T-cell (primary cell): ENCODE data around the gene ETFBKMT. TPM values are rescaled to one million over a fixed set of nuclear protein-coding genes. Genes with fewer than 3 reads are reported as not detected.
"Not testable (repeated sequence)": the region's sequence is repeated elsewhere in the genome, so short reads cannot be mapped to it uniquely, and the experiment has no call there.

Experiments
- ATAC-seq, 4 experiments: fragments of 200-7000 bp in 3 of 4; fragments of 150-1000 bp in 1 of 4; cut with Tn5 transposase; replicated peaks in 1 of 4; 1 replicate in 3 of 4; 2 replicates in 1 of 4; pipeline ENCODE4 v1.10.0; 2021; ENCODE audit warnings: moderate library complexity in 3 of 4, mild to moderate bottlenecking in 2 of 4, moderate number of reproducible peaks in 1 of 4
- CTCF ChIA-PET, 2 donors: fragments of 300-600 bp; sonication (Branson Sonifier 250); formaldehyde crosslinking; loops; one replicate each; lab custom pipeline; 2022; ENCODE audit warnings: antibody characterized with exemption in 2 of 2; lab: Charles Lee
- POLR2A ChIA-PET, 2 donors: fragments of 300-600 bp; sonication (Branson Sonifier 250); formaldehyde crosslinking; loops; one replicate each; lab custom pipeline; 2022; ENCODE audit warnings: antibody characterized with exemption in 2 of 2; lab: Charles Lee
- DNase-seq, 35 experiments: peaks; one replicate each; pipeline versions ENCODE4 v3.0.0 to v3.0.0-alpha.2; 2013 to 2023
- H3K27ac ChIP-seq: one replicate; pipeline ENCODE4 v1.5.1; 2013; ENCODE audit warnings: low read length
- H3K27me3 ChIP-seq, 2 experiments: replicated peaks in 1 of 2; 1 replicate in 1 of 2; 2 replicates in 1 of 2; pipeline versions ENCODE4 v1.6.1 to v1.7.0; 2013; ENCODE audit warnings: low read length in 1 of 2, mixed read lengths in 1 of 2; ENCODE audit not compliant: control insufficient read depth in 2 of 2, insufficient read depth in 2 of 2; ENCODE audit errors: extremely low read depth in 1 of 2
- H3K36me3 ChIP-seq, 2 donors: 1 replicate in 1 of 2; 2 replicates in 1 of 2; pipeline versions ENCODE4 v1.6.1 to v1.7.0; 2013; ENCODE audit warnings: low read length in 1 of 2; ENCODE audit not compliant: control insufficient read depth in 2 of 2, insufficient read depth in 1 of 2; ENCODE audit errors: extremely low read depth in 1 of 2
- H3K4me1 ChIP-seq, 2 experiments: 1 replicate in 1 of 2; 2 replicates in 1 of 2; pipeline versions ENCODE4 v1.6.1 to v1.7.0; 2013; ENCODE audit warnings: low read length in 2 of 2, mixed read lengths in 1 of 2; ENCODE audit not compliant: insufficient read depth in 2 of 2, control insufficient read depth in 1 of 2; ENCODE audit errors: extremely low read depth in 1 of 2
- H3K4me3 ChIP-seq, 2 donors: 1 replicate in 1 of 2; 2 replicates in 1 of 2; pipeline versions ENCODE4 v1.5.1 to v1.7.0; 2013; ENCODE audit warnings: mild to moderate bottlenecking in 2 of 2, low read length in 1 of 2, moderate library complexity in 1 of 2; ENCODE audit not compliant: control insufficient read depth in 1 of 2; ENCODE audit errors: extremely low read depth in 1 of 2
- H3K9me3 ChIP-seq: 2 replicates; pipeline ENCODE4 v1.7.0; 2013
- H3K27ac Mint-ChIP-seq, 2 donors: one replicate each; pipeline ENCODE4 v1.8.0; 2020 to 2021; ENCODE audit warnings: mild to moderate bottlenecking in 2 of 2, mixed read lengths in 2 of 2
- H3K27me3 Mint-ChIP-seq, 2 donors: one replicate each; pipeline ENCODE4 v1.8.0; 2021 to 2022; ENCODE audit warnings: mixed read lengths in 2 of 2
- H3K36me3 Mint-ChIP-seq: one replicate; pipeline ENCODE4 v1.8.0; 2021; ENCODE audit warnings: mixed read lengths
- H3K4me1 Mint-ChIP-seq, 3 donors: one replicate each; pipeline ENCODE4 v1.8.0; 2020 to 2022; ENCODE audit warnings: mixed read lengths in 3 of 3, mild to moderate bottlenecking in 1 of 3
- H3K4me3 Mint-ChIP-seq, 3 donors: one replicate each; pipeline ENCODE4 v1.8.0; 2020 to 2022; ENCODE audit warnings: mild to moderate bottlenecking in 3 of 3, mixed read lengths in 3 of 3, moderate library complexity in 3 of 3
- H3K9me3 Mint-ChIP-seq, 3 donors: one replicate each; pipeline ENCODE4 v1.8.0; 2020 to 2022; ENCODE audit warnings: mixed read lengths in 3 of 3
- WGBS: methylation state at CpG from one replicate; pipeline ENCODE4 v1.1.5; 2013; ENCODE audit warnings: missing lambda C conversion rate; ENCODE audit not compliant: insufficient coverage; 5-methylcytosine and 5-hydroxymethylcytosine counted together
- total RNA-seq, 35 experiments: library from RNA in 6 of 35; stranded (reverse) in 6 of 35; fragments of 120-200 nt in 1 of 35; gene quantifications; one replicate each; pipeline versions ENCODE4 v1.2.1 to v1.2.4 and lab custom pipeline; 2013 to 2026

ETFBKMT gene
- total RNA-seq, 5 donors from 2014 or later (not counting 1 experiment from before 2014, with no cell fraction given): 0.48 to 2.1 (median 1.6) TPM

- CTCF ChIA-PET, H3K27ac ChIP-seq, H3K36me3 ChIP-seq, H3K4me3 ChIP-seq, DNase-seq, H3K9me3 ChIP-seq, H3K27ac Mint-ChIP-seq, ATAC-seq, H3K27me3 Mint-ChIP-seq, H3K4me3 Mint-ChIP-seq, H3K27me3 ChIP-seq, H3K4me1 ChIP-seq: not testable (repeated sequence)
- H3K4me1 Mint-ChIP-seq: peaks cover 24 to 32% (median 26%) of the 10 kb centered on the region in 3 donors
- H3K36me3 Mint-ChIP-seq: peaks cover 36% of the 10 kb centered on the region
- POLR2A ChIA-PET: interaction anchor here in 1 of 2 donors (0.6 kb wide), 1 partner anchor 32 kb away, joined by 3 read pairs; no protein-coding TSS in a partner anchor
- 90% methylated on average over 2 of the region's 7 CpGs for WGBS
- H3K9me3 Mint-ChIP-seq: peaks cover 8 to 26% (median 17%) of the 10 kb centered on the region in 3 donors
Observed at GRCh38 chr12:31708118-31708517, 48.6 kb downstream of the ETFBKMT start.

- H3K27ac Mint-ChIP-seq: peak overlapping the region; percentile 16 to 53
Observed at GRCh38 chr12:31710021-31710818, 50.7 kb downstream of the ETFBKMT start.

GRCh38 chr12:31712877-31713276, 53.4 kb downstream of the ETFBKMT start:
- H3K4me1 Mint-ChIP-seq: peaks cover 6 to 14% (median 11%) of the 10 kb centered on the region in 3 donors
- no peak overlapping the region for H3K27ac Mint-ChIP-seq
- H3K27me3 Mint-ChIP-seq: no peaks in the 10 kb centered on the region
- ChIA-PET CTCF (no interaction called here), POLR2A (no interaction called here)
- WGBS: 100% methylated on average over 3 of the region's 5 CpGs
- peaks cover 44% of the 10 kb centered on the region for H3K36me3 Mint-ChIP-seq
- peaks cover 4 to 30% (median 12%) of the 10 kb centered on the region in 3 donors for H3K9me3 Mint-ChIP-seq
- no peak for ATAC-seq
- H3K4me1 ChIP-seq: no peaks in the 10 kb centered on the region
- H3K9me3 ChIP-seq: no peaks in the 10 kb centered on the region
- H3K4me3 Mint-ChIP-seq: no peak overlapping the region
- H3K4me3 ChIP-seq: no peak overlapping the region
- no peaks in the 10 kb centered on the region for H3K36me3 ChIP-seq
- no peaks in the 10 kb centered on the region for H3K27me3 ChIP-seq
- H3K27ac ChIP-seq: no peak overlapping the region
- DNase-seq: no peak

More at GRCh38 chr12:31710021-31710818, 50.7 kb downstream of the ETFBKMT start:
- ChIA-PET CTCF (interaction anchor here (0.6 kb wide), 2 partner anchors 343 to 472 kb away, joined by 4 to 5 read pairs; no protein-coding TSS in a partner anchor), POLR2A (no interaction called here)
- DNase-seq (no peak), ATAC-seq (no peak)
- Histone ChIP-seq H3K9me3 (no peaks in the 10 kb centered on the region), H3K4me1 (peaks cover 0 to 2% of the 10 kb centered on the region in 2 experiments), H3K36me3 (peaks cover 0 to 4% of the 10 kb centered on the region in 2 donors), H3K4me3 (no peak overlapping the region), H3K27me3 (no peaks in the 10 kb centered on the region), H3K27ac (no peak overlapping the region)
- Mint-ChIP-seq H3K27me3 (no peaks in the 10 kb centered on the region), H3K4me3 (no peak overlapping the region), H3K4me1 (peaks cover 15 to 17% (median 17%) of the 10 kb centered on the region in 3 donors), H3K9me3 (peaks cover 8 to 27% (median 17%) of the 10 kb centered on the region in 3 donors), H3K36me3 (peaks cover 45% of the 10 kb centered on the region)
- no CpG with 5 or more reads among the region's 3 CpGs for WGBS

- Histone ChIP-seq H3K27ac (no peak overlapping the region), H3K4me1 (peaks cover 0 to 6% of the 10 kb centered on the region in 2 experiments), H3K4me3 (no peak overlapping the region), H3K9me3 (no peaks in the 10 kb centered on the region), H3K36me3 (peaks cover 0 to 5% of the 10 kb centered on the region in 2 donors), H3K27me3 (no peaks in the 10 kb centered on the region)
- H3K27ac Mint-ChIP-seq: peak overlapping the region; percentile 3 to 25
- H3K36me3 Mint-ChIP-seq: peaks cover 48% of the 10 kb centered on the region
- H3K27me3 Mint-ChIP-seq: no peaks in the 10 kb centered on the region
- ATAC-seq (no peak), DNase-seq (no peak)
- WGBS: 100% methylated on average over 2 of the region's 3 CpGs
- H3K9me3 Mint-ChIP-seq: peaks cover 0 to 24% (median 9%) of the 10 kb centered on the region in 3 donors
- CTCF ChIA-PET: interaction anchor here (0.5 to 1.1 kb wide), 3 partner anchors 57 to 395 kb away, joined by 3 to 6 read pairs (median 3); no protein-coding TSS in a partner anchor
- POLR2A ChIA-PET: interaction anchor here (0.5 to 1.3 kb wide), 9 partner anchors 17 to 325 kb away, joined by 3 to 4 read pairs (median 3); no protein-coding TSS in a partner anchor
- H3K4me1 Mint-ChIP-seq: peaks cover 10 to 21% (median 19%) of the 10 kb centered on the region in 3 donors
- H3K4me3 Mint-ChIP-seq: no peak overlapping the region
Observed at GRCh38 chr12:31714406-31715271, 55.2 kb downstream of the ETFBKMT start.

GRCh38 chr12:31715283-31715825, 55.9 kb downstream of the ETFBKMT start:
- DNase-seq: no peak
- peak overlapping the region; percentile 3 to 25 for H3K27ac Mint-ChIP-seq
- H3K36me3 ChIP-seq: peaks cover 0 to 5% of the 10 kb centered on the region in 2 donors
- H3K27ac ChIP-seq: no peak overlapping the region
- peaks cover 43% of the 10 kb centered on the region for H3K36me3 Mint-ChIP-seq
- H3K4me3 Mint-ChIP-seq: no peak overlapping the region
- ChIA-PET POLR2A (interaction anchor here (0.5 to 1.3 kb wide), 5 partner anchors 17 to 194 kb away, joined by 3 to 4 read pairs (median 4); no protein-coding TSS in a partner anchor), CTCF (interaction anchor here in 1 of 2 donors (0.5 kb wide), 1 partner anchor 56 kb away, joined by 6 read pairs; no protein-coding TSS in a partner anchor)
- H3K4me3 ChIP-seq: no peak overlapping the region
- ATAC-seq: peak in 1 of 4 experiments; percentile 23
- peaks cover 1% of the 10 kb centered on the region for H3K9me3 ChIP-seq
- peaks cover 10 to 20% (median 19%) of the 10 kb centered on the region in 3 donors for H3K4me1 Mint-ChIP-seq
- no peaks in the 10 kb centered on the region for H3K27me3 ChIP-seq
- H3K4me1 ChIP-seq: peaks cover 0 to 6% of the 10 kb centered on the region in 2 experiments
- H3K9me3 Mint-ChIP-seq: peaks cover 0 to 20% (median 4%) of the 10 kb centered on the region in 3 donors
- no peaks in the 10 kb centered on the region for H3K27me3 Mint-ChIP-seq
- WGBS: 68% methylated on average over 3 of the region's 5 CpGs
